DMS 273 treated with DMSO at 0.1 percent for 48 hours (cell line): ENCODE measurements around the gene HP1BP3.
A peak's percentile ranks its signal among the peaks of the same experiment; 100 is the strongest.
"Not testable (repeated sequence)": the region's sequence is repeated elsewhere in the genome, so short reads cannot be mapped to it uniquely, and the experiment has no call there.

Source experiments
- DNase-seq: peaks from one replicate; lab custom pipeline; 2025; lab: John Stamatoyannopoulos, UW

HP1BP3 gene, protein sequence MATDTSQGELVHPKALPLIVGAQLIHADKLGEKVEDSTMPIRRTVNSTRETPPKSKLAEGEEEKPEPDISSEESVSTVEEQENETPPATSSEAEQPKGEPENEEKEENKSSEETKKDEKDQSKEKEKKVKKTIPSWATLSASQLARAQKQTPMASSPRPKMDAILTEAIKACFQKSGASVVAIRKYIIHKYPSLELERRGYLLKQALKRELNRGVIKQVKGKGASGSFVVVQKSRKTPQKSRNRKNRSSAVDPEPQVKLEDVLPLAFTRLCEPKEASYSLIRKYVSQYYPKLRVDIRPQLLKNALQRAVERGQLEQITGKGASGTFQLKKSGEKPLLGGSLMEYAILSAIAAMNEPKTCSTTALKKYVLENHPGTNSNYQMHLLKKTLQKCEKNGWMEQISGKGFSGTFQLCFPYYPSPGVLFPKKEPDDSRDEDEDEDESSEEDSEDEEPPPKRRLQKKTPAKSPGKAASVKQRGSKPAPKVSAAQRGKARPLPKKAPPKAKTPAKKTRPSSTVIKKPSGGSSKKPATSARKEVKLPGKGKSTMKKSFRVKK

DNA sequence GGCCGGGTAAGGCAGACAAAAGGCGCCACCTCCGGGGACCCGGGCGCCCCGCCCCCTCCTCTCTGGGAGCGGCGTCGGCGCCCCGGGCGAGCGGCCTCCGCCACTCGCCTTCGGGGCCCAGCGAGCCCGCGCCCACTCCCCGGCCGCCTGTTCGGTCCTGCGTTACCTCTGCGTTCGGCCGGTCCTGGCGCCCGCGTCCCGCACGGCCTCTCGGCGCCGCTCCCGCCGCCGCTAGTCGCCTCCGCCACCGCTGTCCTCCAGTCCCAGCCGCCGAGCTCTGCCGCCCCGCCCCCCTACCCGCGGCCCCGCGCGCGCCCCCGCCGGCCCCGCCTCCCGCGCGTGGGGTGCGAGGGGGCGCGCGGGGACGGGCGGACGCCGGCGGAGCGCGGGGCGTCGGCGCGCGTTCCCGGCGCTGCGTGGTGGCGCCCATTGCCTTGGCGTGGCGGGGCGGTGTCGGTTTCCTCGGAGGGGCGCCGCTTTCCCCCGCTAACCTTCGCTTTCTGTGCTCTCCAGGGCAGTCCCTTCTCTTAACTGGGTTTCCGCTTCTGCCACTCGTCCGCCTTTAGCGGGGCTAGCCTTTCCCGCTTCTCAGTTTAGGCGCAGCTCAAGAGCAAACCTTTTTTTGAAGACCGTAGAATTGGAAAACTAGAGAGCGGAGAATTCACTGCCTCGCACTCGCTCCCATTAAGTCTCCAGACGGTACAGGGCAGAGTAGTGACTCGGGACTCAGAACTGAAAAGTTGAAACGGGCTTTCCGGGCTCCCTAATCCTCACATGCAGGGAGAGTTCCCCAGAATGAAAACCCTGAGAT lies at the start of gene HP1BP3:
TSS of gene HP1BP3 (minus strand) at position 279 of the 811 bp plus-strand sequence. CDS start 6,867 bp downstream, outside the sequence.
- DNase-seq: peak; percentile 31

DNA sequence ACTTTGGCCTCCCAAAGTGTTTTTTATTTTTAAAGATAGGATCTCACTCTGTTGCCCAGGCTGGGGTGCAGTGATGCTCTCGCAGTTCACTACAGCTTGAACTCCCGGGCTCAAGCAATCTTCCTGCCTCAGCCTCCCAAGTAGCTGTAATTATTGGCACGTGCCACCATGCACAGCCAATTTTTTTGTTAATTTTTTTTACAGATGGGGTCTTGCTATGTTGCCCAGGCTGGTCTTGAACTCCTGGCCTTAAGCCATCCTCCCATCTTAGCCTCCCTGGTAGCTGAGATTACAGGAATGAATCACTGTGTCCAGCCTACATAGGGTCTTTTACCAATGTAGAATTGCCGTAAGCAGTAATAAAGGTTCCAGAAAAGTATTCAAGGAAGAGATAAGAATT lies 49.1 kb upstream of the HP1BP3 start:
- no peak for DNase-seq

DNA sequence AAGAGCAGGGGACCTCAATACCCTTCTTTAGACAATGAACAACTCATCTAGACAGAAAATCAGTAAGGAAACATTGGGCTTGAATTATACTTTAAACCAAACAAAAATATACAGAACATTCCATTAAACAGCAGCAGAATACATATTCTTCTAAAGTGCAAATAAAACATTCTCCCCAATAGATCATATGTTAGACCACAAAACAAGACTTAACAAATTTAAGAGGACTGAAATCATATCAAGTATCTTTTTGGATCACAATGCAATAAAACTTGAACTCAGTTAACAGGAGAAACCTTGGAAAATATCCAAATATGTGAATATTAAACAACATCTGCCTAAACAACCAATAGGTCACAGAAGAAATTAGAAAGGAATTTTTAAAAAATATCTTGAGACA lies 47.7 kb upstream of the HP1BP3 start:
- no peak for DNase-seq

DNA sequence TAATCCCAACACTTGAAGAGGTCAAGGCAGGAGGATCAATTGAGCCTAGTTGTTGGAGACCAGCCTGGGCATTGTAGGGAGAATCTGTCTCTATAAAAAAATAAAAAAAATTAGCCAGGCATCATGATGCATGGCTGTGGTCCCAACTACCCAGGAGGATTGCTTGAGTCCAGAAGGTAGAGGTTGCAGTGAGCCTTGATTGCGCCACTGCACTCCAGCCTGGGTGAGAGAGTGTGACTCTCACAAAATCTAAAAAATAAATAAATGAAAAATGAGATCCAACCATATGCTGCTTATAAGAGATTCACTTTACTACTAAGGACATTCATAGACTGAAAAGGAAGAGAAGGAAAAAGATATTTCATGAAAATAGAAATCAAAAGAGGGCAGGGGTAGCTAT lies 47.1 kb upstream of the HP1BP3 start:
- no peak for DNase-seq

DNA sequence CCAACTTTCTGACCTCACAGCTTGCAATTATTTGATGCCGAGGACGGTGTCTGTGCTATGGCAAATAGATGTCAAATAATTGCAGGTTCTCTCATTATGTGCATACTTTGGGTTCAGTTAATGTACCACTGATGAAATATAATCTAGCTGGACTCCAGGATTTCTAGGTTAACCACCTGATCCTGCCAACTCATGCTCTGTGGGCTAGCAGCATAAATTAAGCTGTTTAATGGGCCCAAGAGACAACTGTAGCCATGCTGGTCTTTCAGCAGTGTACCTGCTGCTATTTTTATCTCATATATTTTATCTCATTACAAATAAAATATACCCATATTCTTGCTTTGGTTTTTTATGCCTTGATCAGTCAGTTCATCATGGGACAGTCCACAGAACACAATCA lies 43.3 kb upstream of the HP1BP3 start:
- DNase-seq: no peak

DNA sequence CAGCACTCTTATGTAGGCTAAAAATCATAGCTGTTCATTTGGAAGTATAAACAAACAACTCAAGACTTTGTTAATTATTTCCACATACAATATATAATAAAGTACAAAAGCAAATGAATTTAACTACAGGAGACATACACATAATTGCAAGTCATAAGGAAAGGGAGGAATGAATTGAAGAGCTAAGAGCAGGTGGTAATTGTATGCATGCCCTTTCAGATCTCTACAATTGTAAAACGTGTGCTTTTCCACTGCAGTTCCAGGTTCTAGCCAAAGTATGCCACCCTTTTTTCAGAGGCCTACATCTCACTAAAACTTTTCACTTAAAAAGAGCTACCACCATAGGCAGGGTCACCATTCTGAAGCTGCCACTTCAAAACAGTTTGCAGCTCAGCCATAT lies 42.8 kb upstream of the HP1BP3 start:
- no peak for DNase-seq

DNA sequence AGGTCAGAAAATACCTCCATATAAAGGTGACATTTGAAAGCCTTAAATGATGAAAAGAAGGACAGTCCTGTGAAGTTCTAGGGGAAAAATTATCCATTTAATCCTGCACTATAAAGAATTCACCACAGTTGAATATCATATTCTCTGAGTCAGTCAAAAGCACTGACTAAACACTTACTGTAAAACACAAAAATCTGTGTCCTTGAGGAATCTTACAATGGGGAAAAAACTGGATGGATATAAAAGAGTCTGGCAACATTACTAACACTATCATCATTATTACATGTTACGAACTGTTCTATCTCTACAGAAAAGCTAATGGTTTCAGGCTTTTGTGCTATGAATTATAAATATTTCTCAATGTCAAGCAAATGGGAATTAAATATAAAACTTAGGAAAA lies 42.4 kb upstream of the HP1BP3 start:
- DNase-seq: no peak

DNA sequence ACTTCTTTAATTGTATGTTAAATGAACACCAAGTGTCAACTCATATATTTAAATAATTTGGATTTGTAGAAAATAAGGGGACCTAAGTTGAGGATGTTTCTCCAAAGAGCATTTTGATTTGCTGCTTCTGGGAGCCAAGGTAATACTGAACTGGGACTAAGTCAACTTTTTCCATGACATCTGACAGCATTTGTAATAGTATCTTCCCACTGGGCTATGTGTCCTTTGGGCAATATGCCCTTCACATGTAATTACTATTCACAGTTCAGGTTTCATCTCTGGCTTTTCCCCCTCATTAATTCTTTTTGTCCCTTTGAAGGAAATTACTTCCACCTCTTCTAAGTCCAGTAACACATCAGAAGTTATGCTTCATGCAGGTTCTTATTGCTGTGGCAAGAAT lies 36.7 kb upstream of the HP1BP3 start:
- no peak for DNase-seq

DNA sequence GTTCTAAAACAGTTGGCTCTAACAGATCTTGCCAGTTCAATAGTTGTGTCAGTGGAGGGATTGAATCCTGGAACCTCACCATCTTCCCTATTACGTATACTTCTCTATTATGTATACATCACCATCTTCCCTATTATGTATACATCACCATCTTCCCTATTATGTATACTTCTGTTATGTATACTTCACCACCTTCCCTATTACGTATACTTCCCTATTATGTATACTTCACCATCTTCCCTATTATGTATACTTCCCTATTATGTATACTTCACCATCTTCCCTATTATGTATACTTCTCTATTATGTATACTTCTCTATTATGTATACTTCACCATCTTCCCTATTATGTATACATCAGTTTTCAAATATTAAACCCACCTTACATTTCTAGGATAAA lies 34.4 kb upstream of the HP1BP3 start:
- no peak for DNase-seq

DNA sequence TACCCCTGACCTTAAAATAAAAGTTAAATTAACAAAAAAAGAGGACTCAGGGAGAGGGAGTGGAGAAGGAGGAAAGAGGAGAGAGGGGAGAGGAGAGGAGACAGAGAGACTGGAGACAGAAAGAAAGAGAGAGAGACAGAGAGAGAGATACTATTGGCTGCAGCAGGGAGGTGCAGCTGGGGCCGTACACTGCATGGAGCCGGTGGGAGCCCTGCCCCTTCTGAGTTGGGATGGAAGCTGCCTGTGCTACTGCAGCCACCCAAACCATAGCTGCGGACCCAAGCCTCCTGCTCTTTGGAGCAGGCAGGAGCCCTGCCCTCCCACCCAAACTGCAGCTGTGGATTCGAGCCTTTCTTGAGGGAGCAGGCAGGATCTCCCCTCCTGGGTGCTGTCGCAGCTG lies 32.7 kb upstream of the HP1BP3 start:
- no peak for DNase-seq

DNA sequence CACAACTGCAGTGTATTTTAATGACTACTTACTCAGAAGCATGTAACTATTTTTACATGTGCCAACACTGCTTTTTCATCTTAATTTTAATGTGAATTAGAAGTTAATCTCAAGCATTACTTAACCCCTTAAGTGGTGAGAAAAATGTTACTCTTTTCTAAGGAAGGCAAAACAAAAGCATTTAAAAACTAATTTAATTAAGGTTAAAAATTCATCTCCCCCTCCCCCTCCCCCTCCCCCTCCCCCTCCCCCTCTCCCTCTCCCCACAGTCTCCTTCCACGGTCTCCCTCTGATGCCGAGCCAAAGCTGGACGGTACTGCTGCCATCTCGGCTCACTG lies 27.4 kb upstream of the HP1BP3 start:
- no peak for DNase-seq

DNA sequence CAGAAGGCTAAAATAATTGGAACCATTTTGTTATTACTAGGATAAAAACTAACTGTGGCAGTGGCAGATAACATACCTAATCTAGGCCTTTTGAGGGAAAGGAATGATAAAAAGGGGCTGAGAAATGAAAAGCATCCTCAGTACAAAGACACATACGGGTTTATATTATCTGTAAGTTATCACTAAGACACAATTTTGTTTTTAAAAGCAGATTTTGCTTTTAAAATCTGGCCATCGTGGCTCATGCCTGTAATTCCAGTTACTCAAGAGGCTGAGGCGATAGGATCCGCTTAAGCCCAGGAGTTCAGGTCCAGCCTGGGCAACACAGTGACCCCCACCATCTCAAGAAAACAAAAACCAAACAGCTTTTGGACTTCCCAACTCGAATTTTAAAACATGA lies 24.8 kb upstream of the HP1BP3 start:
- no peak for DNase-seq

DNA sequence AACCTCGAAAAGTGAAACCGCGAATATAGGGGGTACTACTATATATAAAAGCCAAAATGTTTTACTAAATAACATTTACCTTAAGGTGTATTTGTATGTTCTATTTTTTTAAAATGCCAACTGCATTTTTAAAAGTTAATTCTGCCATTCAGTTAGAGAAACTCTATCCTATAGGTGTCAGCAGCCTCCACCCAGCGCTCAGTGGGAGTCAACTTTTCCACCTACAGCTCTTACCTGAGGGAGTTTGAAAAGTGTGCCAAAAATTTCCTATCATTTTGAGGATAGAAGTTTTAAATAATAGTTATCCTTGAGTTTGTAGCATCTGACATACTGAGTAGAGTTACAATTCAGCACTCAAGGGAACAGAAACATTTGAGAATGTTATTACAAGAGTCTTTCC lies 6.1 kb upstream of the HP1BP3 start:
- DNase-seq: no peak

DNA sequence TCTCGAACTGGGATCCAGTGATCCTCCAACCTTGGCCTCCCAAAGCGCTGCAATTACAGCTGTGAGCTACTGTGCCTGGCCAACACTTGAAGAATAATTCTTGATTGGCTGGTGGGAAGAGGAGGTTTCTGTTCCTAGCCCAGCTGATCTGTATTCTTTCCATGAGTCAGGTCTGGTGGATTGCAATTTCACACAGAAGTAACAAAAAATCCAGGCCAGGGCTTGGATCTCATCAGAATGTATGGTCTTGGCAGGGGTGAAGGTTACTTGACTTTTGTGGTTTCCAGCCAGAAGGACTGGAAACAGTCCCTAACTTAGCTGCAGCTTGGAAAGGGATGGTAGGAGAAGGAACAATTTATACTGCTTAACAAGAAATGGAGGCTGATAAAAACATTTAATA lies 5.1 kb upstream of the HP1BP3 start:
- no peak for DNase-seq

DNA sequence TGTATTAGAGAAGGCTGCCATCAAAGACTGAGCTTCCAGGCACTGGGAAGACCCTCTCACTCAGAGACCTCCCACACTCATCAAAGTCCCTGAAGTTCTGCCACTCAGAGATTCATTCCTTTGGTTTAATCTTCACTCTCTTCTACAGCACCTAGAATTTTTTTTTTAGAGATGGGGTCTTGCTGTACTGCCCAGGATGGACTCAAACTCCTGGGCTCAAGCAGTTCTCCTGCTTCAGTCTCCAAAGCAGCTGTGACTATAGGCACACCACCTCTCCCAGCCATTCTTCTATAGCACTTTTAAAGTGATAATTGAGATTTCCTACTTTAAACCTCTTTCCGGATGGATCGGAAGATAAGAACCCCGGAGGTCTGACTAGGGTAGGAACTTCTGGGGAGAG lies 3.7 kb upstream of the HP1BP3 start:
- DNase-seq: no peak

DNA sequence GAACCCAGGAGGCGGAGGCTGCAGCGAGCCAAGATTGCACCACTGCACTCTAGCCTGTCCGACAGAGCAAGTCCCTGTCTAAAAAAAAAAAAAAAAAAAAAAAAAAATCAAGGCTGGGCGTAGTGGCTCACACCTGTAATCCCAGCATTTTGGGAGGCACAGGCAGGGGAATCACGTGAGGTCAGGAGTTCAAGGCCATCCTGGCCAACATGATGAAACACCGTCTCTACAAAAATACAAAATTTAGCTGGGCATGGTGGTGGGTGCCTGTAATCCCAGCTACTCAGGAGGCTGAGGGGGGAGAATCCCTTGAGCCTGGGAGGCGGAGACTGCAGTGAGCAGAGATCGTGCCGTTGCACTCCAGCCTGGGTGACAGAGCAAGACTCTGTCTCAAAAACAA lies 2.5 kb upstream of the HP1BP3 start:
- not testable (repeated sequence) for DNase-seq

DNA sequence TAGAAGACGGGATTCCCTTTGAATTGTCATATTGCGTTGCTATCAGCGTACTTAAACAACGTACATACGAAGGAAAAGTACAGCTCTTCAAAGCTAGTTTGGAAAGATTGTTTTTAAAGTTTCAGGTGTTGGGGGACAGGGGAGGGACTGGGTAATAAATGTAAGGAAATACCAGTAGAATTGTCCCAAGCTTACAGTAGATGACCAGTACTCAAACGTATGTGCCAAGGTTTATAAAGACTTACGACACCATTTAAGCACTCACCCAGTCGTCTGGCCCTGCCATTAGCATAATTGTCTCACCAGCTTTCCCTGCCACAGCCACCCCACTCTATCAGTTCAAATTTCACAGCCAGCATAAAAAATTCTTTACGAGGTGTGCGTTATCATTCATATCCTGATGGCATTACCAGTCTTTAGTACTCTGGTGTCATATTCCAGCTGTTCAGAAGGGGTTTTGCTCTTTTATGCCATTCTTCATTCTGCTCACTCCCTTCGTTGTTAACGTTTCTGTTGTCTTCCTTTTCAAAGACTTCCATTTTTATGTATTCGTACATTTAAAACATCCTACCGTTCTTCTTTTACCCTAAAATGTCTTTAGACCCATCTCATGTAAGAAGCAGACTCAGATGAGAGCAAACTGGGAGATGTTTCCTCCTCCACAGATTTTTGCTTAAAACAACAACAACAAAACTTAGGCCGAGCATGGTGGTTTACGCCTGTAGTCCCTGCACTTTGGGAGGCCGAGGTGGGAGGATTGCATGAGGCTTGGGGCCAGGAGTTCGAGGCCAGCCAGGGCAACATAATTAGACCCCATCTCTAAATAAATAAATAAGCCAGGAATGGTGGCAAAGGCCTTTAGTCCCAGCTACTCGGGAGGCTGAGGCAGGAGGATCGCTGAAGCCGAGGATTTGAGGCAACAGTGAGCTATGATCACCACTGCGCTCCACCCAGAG lies 1.0 kb upstream of the HP1BP3 start:
- peak; percentile 50 for DNase-seq

DNA sequence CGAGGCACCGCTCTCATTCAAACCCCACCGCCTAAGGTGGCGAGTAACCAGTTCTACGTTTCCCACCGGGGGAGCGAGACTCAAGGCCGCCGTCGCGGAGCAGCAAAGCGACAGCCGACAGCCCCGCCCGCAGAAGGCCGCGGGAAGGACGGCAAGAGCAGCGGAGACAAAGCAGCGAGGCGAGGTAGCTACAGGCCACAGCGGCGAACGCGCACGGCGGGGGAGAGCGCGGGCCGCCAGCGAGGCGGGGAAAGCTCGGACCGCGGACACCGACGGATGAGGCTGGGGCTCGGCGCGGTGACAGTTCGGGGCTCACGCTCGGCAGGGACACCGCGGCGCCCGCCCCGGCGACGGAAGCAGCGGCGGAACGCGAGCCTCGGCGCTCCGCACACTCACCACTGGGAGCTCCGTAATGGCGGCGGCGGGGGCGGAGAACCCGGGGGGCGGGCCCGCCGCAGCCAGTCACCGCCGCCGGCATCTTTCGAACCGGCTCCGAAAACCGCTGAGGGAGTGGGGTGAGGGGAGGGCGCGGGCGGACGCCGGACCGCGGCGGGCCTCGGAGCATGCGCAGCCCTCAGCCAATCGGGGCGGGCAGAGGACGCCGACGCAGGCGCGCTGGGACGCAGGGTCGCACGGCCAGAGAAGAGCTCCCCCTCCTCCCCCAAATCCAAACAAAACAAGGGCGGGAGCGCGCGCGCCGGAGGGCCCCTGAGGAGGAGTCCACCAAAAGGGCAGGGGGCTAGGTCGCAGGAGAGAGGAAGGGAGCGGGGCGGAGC lies 666 bp downstream of the HP1BP3 start:
- peak; percentile 81 for DNase-seq

DNA sequence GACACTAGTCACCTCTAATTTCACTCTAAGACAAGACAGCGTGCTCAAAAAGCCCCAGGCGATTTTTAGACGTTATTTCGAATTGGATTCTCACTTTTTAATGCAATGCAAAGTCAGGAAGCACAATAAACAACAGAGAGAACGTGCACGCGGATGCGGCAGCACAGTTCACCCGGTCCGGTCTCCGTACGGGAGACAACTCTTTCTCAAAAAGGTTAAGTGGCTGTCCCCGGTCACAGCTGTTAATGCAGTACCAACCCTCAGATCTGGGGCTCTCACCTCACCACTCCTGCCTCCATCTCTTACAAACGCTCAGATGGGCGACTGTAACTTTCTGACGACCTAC lies 1.2 kb downstream of the HP1BP3 start:
- no peak for DNase-seq

DNA sequence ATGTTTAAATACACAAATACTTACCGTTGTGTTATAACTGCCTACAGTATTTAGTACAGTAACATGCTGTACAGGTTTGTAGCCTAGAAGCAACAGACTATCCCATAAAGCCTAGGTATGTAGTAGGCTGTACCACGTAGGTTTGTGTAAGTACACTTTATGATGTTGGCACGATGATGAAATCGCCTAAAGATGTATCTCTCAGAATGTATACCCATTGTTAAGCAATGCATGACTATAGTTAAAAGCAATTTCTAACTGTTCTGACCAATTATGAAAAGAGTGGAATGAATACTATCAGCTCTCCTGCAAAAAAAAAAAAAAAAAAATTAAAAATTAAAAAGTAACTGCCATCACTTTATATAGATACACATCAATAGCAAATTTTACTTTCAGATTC lies 11.4 kb downstream of the HP1BP3 start:
- DNase-seq: no peak

DNA sequence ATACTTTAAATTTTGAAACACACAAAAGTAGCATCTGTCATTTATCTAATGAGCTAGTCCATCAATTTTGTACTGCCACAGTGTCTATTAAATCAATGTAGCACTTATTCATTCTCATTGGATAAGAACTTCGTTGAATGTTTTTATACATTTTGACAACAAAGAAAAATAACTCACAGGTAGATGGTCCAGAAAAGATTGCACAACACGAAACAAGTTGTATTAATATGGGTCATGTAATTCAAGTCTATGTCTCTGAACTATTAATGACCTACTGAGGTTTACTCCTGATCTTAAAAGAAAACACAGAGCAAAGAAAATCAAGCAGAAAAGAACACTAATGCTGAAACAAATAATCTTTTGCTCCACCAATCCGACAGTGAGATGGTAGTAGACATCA lies 15.3 kb downstream of the HP1BP3 start:
- no peak for DNase-seq
